Thyroid gland (tissue), 4 donors: ENCODE data around the gene PDGFB. TPM values are rescaled to one million over a fixed set of nuclear protein-coding genes. Genes with fewer than 3 reads are reported as not detected.

Experiments used
- DNase-seq, 2 donors: peaks; one replicate each; pipeline ENCODE4 v3.0.0-alpha.2; 2019
- H3K27ac ChIP-seq, 3 donors: fragments of 200-600 bp; sonication (generic); 1 replicate in 2 of 3; 2 replicates in 1 of 3; pipeline ENCODE4 v1.5.1; 2016 to 2019; ENCODE audit warnings: mild to moderate bottlenecking in 1 of 3, moderate library complexity in 1 of 3
- H3K27me3 ChIP-seq: fragments of 200-600 bp; sonication (generic); one replicate; pipeline ENCODE4 v1.5.1; 2019
- H3K36me3 ChIP-seq, 2 donors: fragments of 200-600 bp; sonication (generic); one replicate each; pipeline ENCODE4 v1.5.1; 2016 to 2019
- H3K4me1 ChIP-seq, 2 donors: fragments of 200-600 bp; sonication (generic); one replicate each; pipeline ENCODE4 v1.5.1; 2017 to 2019
- H3K4me3 ChIP-seq, 3 donors: fragments of 200-600 bp; sonication (generic); replicated peaks in 1 of 3; 1 replicate in 2 of 3; 2 replicates in 1 of 3; pipeline ENCODE4 v1.5.1; 2016; ENCODE audit warnings: mild to moderate bottlenecking in 1 of 3
- H3K9me3 ChIP-seq: fragments of 200-600 bp; sonication (generic); one replicate; pipeline ENCODE4 v1.5.1; 2017
- CTCF ChIP-seq, 6 experiments: fragments of 200-600 bp in 3 of 6; fragments of 450-650 bp in 3 of 6; sonication (generic) in 3 of 6; IDR thresholded peaks; one replicate each; pipeline ENCODE4 v1.5.1; 2016 to 2019; ENCODE audit warnings: antibody characterized with exemption in 6 of 6, mild to moderate bottlenecking in 2 of 6, inconsistent platforms in 1 of 6, moderate library complexity in 1 of 6
- POLR2A ChIP-seq, 2 donors: fragments of 450-650 bp; IDR thresholded peaks; one replicate each; pipeline ENCODE4 v1.6.1; 2017; ENCODE audit warnings: antibody characterized with exemption in 2 of 2, mild to moderate bottlenecking in 2 of 2, moderate library complexity in 1 of 2
- WGBS, 2 donors: methylation state at CpG; one replicate each; pipeline ENCODE4 v1.1.5; 2017; 5-methylcytosine and 5-hydroxymethylcytosine counted together
- intact Hi-C: fragments of 100-400 bp; cut with DNase I; formaldehyde crosslinking; loops from one replicate; pipeline ENCODE4 v1.15.1; 2023
- total RNA-seq, 4 donors: library from RNA; depleted of rRNA; stranded (reverse); fragments of >200 nt; gene quantifications; one replicate each; pipeline ENCODE4 v1.2.3, GENCODE V29; 2016

Gene PDGFB
- total RNA-seq, 4 donors from 2014 or later, result 3.6 to 10.5 (median 3.9) TPM

- Histone ChIP-seq H3K36me3 (no peaks in the 10 kb centered on the region), H3K9me3 (no peaks in the 10 kb centered on the region), H3K4me1 (peaks cover 24 to 48% of the 10 kb centered on the region in 2 donors), H3K27ac (peak overlapping the region in 2 of 3 donors; percentile 54 to 84), H3K4me3 (peak overlapping the region in 2 of 3 donors; percentile 37 to 49), H3K27me3 (no peaks in the 10 kb centered on the region)
- DNase-seq, result no peak
- intact Hi-C loops, result loop anchor here (10.0 kb wide), 2 partner anchors 51 to 281 kb away; partner anchors contain the start of gene ATF4
- WGBS, 2 donors, result 0 to 1% methylated on average over 2 to 12 of the region's 30 CpGs
- no peak for TF ChIP-seq CTCF (IDR thresholded peaks at IDR 0.05)
- TF ChIP-seq POLR2A (IDR thresholded peaks at IDR 0.05), result no peak
Observed at GRCh38 chr22:39244136-39244495, 666 bp downstream of the PDGFB start.

GRCh38 chr22:39243439-39244135, 1.2 kb downstream of the PDGFB start:
- Histone ChIP-seq H3K4me1 (peaks cover 26 to 53% of the 10 kb centered on the region in 2 donors), H3K27ac (peak overlapping the region; percentile 27 to 84 (median 54)), H3K36me3 (no peaks in the 10 kb centered on the region), H3K27me3 (no peaks in the 10 kb centered on the region), H3K4me3 (peak overlapping the region; percentile 37 to 54 (median 49)), H3K9me3 (no peaks in the 10 kb centered on the region)
- peak in 1 of 2 donors; percentile 28 for DNase-seq
- no peak for TF ChIP-seq CTCF (IDR thresholded peaks at IDR 0.05)
- no peak for TF ChIP-seq POLR2A (IDR thresholded peaks at IDR 0.05)
- WGBS, 2 donors, result 1 to 3% methylated on average over 16 to 26 of the region's 65 CpGs
- intact Hi-C loops, result loop anchor here (10.0 kb wide), 2 partner anchors 51 to 281 kb away; partner anchors contain the start of gene ATF4

- Histone ChIP-seq H3K9me3 (no peaks in the 10 kb centered on the region), H3K27me3 (no peaks in the 10 kb centered on the region), H3K4me3 (peak overlapping the region; percentile 11 to 54 (median 49)), H3K4me1 (peaks cover 31 to 61% of the 10 kb centered on the region in 2 donors), H3K27ac (peak overlapping the region; percentile 27 to 84 (median 54)), H3K36me3 (no peaks in the 10 kb centered on the region)
- WGBS, 2 donors, result 1% methylated on average over 32 to 35 of the region's 78 CpGs
- intact Hi-C loops, result loop anchor here (10.0 kb wide), 2 partner anchors 52 to 282 kb away; partner anchors contain the start of gene ATF4
- peak; percentile 55 to 58 for DNase-seq
- peak in 1 of 2 donors; percentile 29 for TF ChIP-seq POLR2A (IDR thresholded peaks at IDR 0.05)
- peak in 4 of 6 experiments; percentile 23 to 42 (median 30) for TF ChIP-seq CTCF (IDR thresholded peaks at IDR 0.05)
Observed at GRCh38 chr22:39242595-39243438, 2.0 kb downstream of the PDGFB start.

GRCh38 chr22:39241794-39242594, 2.8 kb downstream of the PDGFB start:
- intact Hi-C loops, result loop anchor here (10.0 kb wide), 2 partner anchors 53 to 283 kb away; partner anchors contain the start of gene ATF4
- 22 to 24% methylated on average over 6 to 7 of the region's 92 CpGs for WGBS, 2 donors
- H3K4me1 ChIP-seq, result peaks cover 38 to 69% of the 10 kb centered on the region in 2 donors
- no peak for DNase-seq
- no peaks in the 10 kb centered on the region for H3K9me3 ChIP-seq
- no peaks in the 10 kb centered on the region for H3K36me3 ChIP-seq
- H3K4me3 ChIP-seq, result peak overlapping the region in 1 of 3 donors; percentile 49
- peak overlapping the region; percentile 57 to 84 (median 76) for H3K27ac ChIP-seq
- no peak for TF ChIP-seq POLR2A (IDR thresholded peaks at IDR 0.05)
- no peaks in the 10 kb centered on the region for H3K27me3 ChIP-seq
